Mucosa of descending colon (tissue), 3 donors: ENCODE results near the gene DDX10. TPM values are rescaled to one million over a fixed set of nuclear protein-coding genes. Genes with fewer than 3 reads are reported as not detected.

Source experiments
- ATAC-seq: fragments of 200-7000 bp; cut with Tn5 transposase; one replicate; pipeline ENCODE4 v1.9.1; 2020; ENCODE audit warnings: mild to moderate bottlenecking, moderate library complexity
- DNase-seq, 3 donors: peaks; one replicate each; pipeline ENCODE4 v3.0.0-alpha.2; 2020
- H3K36me3 ChIP-seq: fragments of 200-600 bp; one replicate; pipeline ENCODE4 v1.8.0; 2021; ENCODE audit warnings: low read depth, mild to moderate bottlenecking
- H3K4me1 ChIP-seq: fragments of 200-600 bp; one replicate; pipeline ENCODE4 v1.8.0; 2021; ENCODE audit warnings: low read depth, mild to moderate bottlenecking
- H3K4me3 ChIP-seq: fragments of 200-600 bp; one replicate; pipeline ENCODE4 v1.8.0; 2021; ENCODE audit warnings: mild to moderate bottlenecking
- H3K9me3 ChIP-seq: fragments of 200-600 bp; one replicate; pipeline ENCODE4 v1.8.0; 2021; ENCODE audit warnings: mild to moderate bottlenecking
- CTCF ChIP-seq: fragments of 200-600 bp; IDR thresholded peaks from one replicate; pipeline ENCODE4 v1.8.0; 2022; ENCODE audit warnings: antibody characterized with exemption, mild to moderate bottlenecking
- intact Hi-C, 2 donors: fragments of 100-400 bp; cut with DNase I in 1 of 2; cut with micrococcal nuclease in 1 of 2; formaldehyde crosslinking; loops; one replicate each; pipeline versions ENCODE4 v1.11.0 to v1.11.1; 2022; cut with DNase I, micrococcal nuclease
- total RNA-seq, 3 donors: library from RNA; stranded (reverse); fragmentation: NEBNext Ultra II Directional in 2 of 3; extraction: Animal tissue kit (Norgen Biotek cat#: 25700) in 2 of 3; gene quantifications; one replicate each; pipeline versions ENCODE4 v1.2.1 to v1.2.4, GENCODE V29; 2021 to 2023
- donor health status: DM: no; HTN: no; CAD: no; lungs with moderate emphysema.
- donor health status: DM: no; HTN: no; CAD: no.
- donor health status: DM: no; HTN: yes; CAD: no.

The DDX10 gene
- total RNA-seq, 3 donors from 2014 or later: 16.1 to 18.3 (median 17.3) TPM

GRCh38 chr11:108826136-108826535 lies 161.3 kb downstream of the DDX10 start:
- no peak for DNase-seq
- no peak for ATAC-seq
- no peaks in the 10 kb centered on the region for H3K4me1 ChIP-seq
- intact Hi-C loops: no loop called here
- H3K4me3 ChIP-seq: no peak overlapping the region
- H3K36me3 ChIP-seq: no peaks in the 10 kb centered on the region
- no peak for TF ChIP-seq CTCF
- no peaks in the 10 kb centered on the region for H3K9me3 ChIP-seq

DNA sequence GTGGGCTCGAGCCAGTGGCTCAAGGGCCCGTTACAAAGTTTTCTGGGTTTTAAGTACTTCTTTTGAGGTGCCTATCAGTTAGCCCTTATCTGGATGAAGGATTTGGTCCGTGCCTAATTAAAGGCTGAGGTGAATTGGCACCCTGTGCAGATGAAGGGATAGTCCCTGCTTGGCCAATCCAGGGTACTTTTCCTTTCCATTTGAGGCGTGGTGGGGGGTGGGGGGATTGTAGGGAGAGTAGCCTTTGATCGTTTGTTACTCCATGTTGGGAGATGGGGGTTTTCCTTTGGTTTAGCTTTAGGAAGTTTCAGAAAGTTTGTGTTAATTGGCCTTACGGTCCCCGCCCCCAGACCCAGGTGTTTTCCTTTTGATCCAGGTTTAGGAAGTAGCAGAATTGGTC lies 170.8 kb downstream of the DDX10 start:
- H3K9me3 ChIP-seq: no peaks in the 10 kb centered on the region
- H3K36me3 ChIP-seq: no peaks in the 10 kb centered on the region
- H3K4me1 ChIP-seq: no peaks in the 10 kb centered on the region
- intact Hi-C loops: no loop called here
- ATAC-seq (no peak), DNase-seq (no peak)
- no peak for TF ChIP-seq CTCF
- no peak overlapping the region for H3K4me3 ChIP-seq

GRCh38 chr11:108836541-108836940 lies 171.7 kb downstream of the DDX10 start:
- no peaks in the 10 kb centered on the region for H3K36me3 ChIP-seq
- DNase-seq (no peak), ATAC-seq (no peak)
- intact Hi-C loops: no loop called here
- no peaks in the 10 kb centered on the region for H3K9me3 ChIP-seq
- no peak for TF ChIP-seq CTCF
- no peaks in the 10 kb centered on the region for H3K4me1 ChIP-seq
- H3K4me3 ChIP-seq: no peak overlapping the region

DNA sequence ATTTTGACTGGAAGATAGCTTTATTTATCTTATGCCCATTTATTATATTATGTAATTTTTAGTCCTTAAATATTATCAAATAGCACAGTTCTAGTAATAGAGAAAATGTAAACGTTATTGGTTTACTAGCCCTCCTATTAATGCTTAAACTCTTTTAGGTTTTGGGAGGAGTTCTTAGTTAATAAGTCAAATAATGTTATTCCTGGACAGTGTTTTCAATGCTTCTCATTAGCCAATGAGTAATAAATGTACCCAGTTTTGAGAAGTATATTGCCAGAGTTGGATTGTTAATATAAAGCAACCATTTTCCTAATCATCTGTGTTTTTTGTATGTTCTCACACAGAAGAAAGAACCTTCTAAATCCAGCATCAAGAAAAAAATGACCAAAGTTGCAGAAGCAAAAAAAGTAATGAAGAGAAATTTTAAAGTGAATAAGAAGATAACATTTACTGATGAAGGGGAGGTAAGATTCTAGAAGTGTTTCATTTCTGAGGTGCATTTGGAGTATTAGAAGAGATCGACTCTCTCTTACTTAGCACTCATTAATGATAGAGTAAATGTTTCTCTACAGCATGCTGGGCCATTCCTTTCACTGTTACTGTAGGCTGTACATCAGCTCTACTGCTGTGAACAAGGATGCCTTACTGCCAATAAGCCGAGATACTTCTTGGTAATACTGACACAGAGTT lies 173.4 kb downstream of the DDX10 start:
- ATAC-seq: no peak
- no peak for TF ChIP-seq CTCF
- no peak overlapping the region for H3K4me3 ChIP-seq
- intact Hi-C loops: no loop called here
- H3K4me1 ChIP-seq: no peaks in the 10 kb centered on the region
- no peak for DNase-seq
- no peaks in the 10 kb centered on the region for H3K9me3 ChIP-seq
- H3K36me3 ChIP-seq: no peaks in the 10 kb centered on the region

- Histone ChIP-seq H3K9me3 (no peaks in the 10 kb centered on the region), H3K4me1 (no peaks in the 10 kb centered on the region), H3K36me3 (no peaks in the 10 kb centered on the region), H3K4me3 (no peak overlapping the region)
- ATAC-seq: no peak
- TF ChIP-seq CTCF: no peak
- intact Hi-C loops: no loop called here
- DNase-seq: no peak
Observed at GRCh38 chr11:108838792-108839105, 173.9 kb downstream of the DDX10 start.

DNA sequence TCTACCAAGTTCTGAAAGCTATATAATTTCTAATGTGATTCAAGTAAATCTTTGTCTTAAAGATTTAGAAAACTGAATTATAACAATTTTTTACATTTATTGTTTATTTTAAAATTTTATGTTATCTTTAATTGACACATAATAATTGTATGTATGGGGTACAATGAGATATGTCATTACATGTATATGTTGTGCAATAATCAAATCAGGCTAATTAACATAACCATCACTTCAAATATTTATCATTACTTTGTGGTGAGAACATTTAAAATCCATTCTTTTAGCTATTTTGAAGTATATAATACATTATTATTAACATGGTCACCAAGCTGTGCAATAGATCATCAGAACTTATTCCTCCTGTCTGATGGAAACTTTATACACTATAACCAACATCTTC lies 181.1 kb downstream of the DDX10 start:
- intact Hi-C loops: no loop called here
- H3K4me1 ChIP-seq: no peaks in the 10 kb centered on the region
- no peaks in the 10 kb centered on the region for H3K36me3 ChIP-seq
- ATAC-seq (no peak), DNase-seq (no peak)
- H3K9me3 ChIP-seq: no peaks in the 10 kb centered on the region
- TF ChIP-seq CTCF: no peak
- H3K4me3 ChIP-seq: no peak overlapping the region
